ENCODE data around the gene SSH2. TPM values are rescaled to one million over a fixed set of nuclear protein-coding genes. Genes with fewer than 3 reads are reported as not detected.
A peak's percentile ranks its signal among the peaks of the same experiment; 100 is the strongest.

SSH2 gene
- total and polyA plus RNA-seq, 2 of the 13 experiments (the other 11 are each of a cell fraction or from before 2014, with no cell fraction given), result 6.0 to 6.4 TPM

DNA sequence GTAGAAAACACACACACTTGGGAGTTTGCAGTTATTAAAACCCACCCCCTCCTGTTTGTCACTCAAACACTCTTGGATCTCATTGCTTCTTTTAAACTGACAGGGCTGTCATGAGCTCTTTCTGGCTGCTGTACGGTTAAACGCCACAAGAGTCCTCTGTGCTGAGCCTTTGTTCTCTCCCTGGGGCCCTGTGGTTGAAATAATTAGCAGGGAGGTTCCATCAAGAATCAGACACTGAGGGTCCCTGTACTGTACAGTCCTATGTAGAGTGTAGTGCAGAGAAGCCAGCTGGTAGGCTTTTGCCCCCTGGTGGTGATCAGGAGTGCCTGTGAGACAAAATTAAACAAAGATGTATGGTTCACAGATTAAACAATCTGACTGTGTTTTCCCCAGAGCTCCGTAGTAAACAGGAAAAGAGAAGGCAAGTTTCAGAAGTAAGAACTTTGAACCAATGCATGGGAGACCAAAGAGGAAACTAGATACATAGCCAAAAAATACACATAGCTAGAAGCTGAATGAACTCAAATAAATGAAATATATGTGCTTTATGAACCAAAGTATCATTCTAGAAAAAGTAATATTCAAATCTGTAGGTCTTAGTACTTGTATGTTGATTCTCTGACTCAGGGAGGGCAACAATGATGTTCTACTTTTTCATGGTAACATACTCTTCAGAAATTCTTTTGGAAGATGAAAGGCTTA lies 1.4 kb upstream of the SSH2 start:
- H3K27ac ChIP-seq (ENCODE audit: extremely low read length, insufficient read depth, low read length), result peak overlapping the region; percentile 76
- peak; percentile 91 for FAIRE-seq
- peak overlapping the region; percentile 90 for H3K4me2 ChIP-seq (ENCODE audit: low read depth, low read length)
- POLR2A ChIA-PET, result interaction anchor here (0.6 to 1.2 kb wide), 2 partner anchors 128 to 292 kb away, joined by 3 to 5 read pairs; no protein-coding TSS in a partner anchor
- peak; percentile 90 for DNase-seq (ENCODE audit: low spot score)
- CTCF ChIA-PET (ENCODE audit: low intra/inter-chr PET ratio, low total read pairs), result interaction anchor here (0.6 to 2.5 kb wide), 4 partner anchors 64 to 124 kb away, joined by 3 to 31 read pairs (median 4); no protein-coding TSS in a partner anchor
- in situ Hi-C loops (cut with HindIII; ENCODE audit: extremely low pct_ligation_motif_present, low pct_unique_long_range_greater_than_20kb) (loop anchor here (5.0 to 10.0 kb wide), 2 partner anchors 124 to 297 kb away; no protein-coding TSS in a partner anchor), intact Hi-C loops (cut with micrococcal nuclease; ENCODE audit: unreplicated experiment) (loop anchor here (1.0 to 10.0 kb wide), 4 partner anchors 61 to 292 kb away; no protein-coding TSS in a partner anchor)
- no peaks in the 10 kb centered on the region; a peak in 1 of 5 replicates for H3K27me3 ChIP-seq (ENCODE audit: control insufficient read depth in 1 of 2, insufficient read depth in 2 of 2, low read length in 2 of 2)
- no peaks in the 10 kb centered on the region for H3K36me3 ChIP-seq (replicated peaks in 1 of 2; ENCODE audit: control insufficient read depth in 1 of 2, insufficient read depth in 2 of 2, low read length in 2 of 2)
- ATAC-seq, result peak; percentile 82
- peak overlapping the region; percentile 81 to 98 (median 86) for H3K4me3 ChIP-seq (replicated peaks in 1 of 3; ENCODE audit: insufficient read depth in 1 of 3, low read depth in 2 of 3, low read length in 3 of 3)
- H3K79me2 ChIP-seq (ENCODE audit: insufficient read depth, low read length), result peaks cover 32% of the 10 kb centered on the region
- peak overlapping the region; percentile 97 for H2AFZ ChIP-seq (ENCODE audit: low read length)
- under 1% methylated on average over 3 of the region's 3 CpGs for WGBS (ENCODE audit: low lambda C conversion rate)
- H4K20me1 ChIP-seq (ENCODE audit: insufficient read depth, low read length), result no peaks in the 10 kb centered on the region; the same call in 1 of the 2 replicates
- H3K4me1 ChIP-seq (ENCODE audit: insufficient read depth, low read length), result peaks cover 47% of the 10 kb centered on the region
- H3K9me3 ChIP-seq (ENCODE audit: low read length), result no peaks in the 10 kb centered on the region
- H3K9ac ChIP-seq (ENCODE audit: insufficient read depth, low read depth, low read length), result peak overlapping the region; percentile 76
- no TSS peak for BruUV-seq (replicated peaks)
- TF ChIP-seq RBM22 (optimal IDR thresholded peaks at IDR 0.05; ENCODE audit: low read length) (no peak), ERF (CRISPR knock-in tag; IDR thresholded peaks at IDR 0.05) (no peak), IRF2 (CRISPR knock-in tag; IDR thresholded peaks at IDR 0.05) (no peak), XRCC5 (optimal IDR thresholded peaks at IDR 0.05; ENCODE audit: low read length) (peak; percentile 85), KMT2A (CRISPR knock-in tag; IDR thresholded peaks at IDR 0.05) (no peak), TAF1 (CRISPR knock-in tag; IDR thresholded peaks at IDR 0.05) (no peak), NFIC (IDR thresholded peaks at IDR 0.05; ENCODE audit: low read length) (no peak), ZNF891 (CRISPR knock-in tag; IDR thresholded peaks at IDR 0.05) (no peak)
- TF ChIP-seq, protein P1, sequence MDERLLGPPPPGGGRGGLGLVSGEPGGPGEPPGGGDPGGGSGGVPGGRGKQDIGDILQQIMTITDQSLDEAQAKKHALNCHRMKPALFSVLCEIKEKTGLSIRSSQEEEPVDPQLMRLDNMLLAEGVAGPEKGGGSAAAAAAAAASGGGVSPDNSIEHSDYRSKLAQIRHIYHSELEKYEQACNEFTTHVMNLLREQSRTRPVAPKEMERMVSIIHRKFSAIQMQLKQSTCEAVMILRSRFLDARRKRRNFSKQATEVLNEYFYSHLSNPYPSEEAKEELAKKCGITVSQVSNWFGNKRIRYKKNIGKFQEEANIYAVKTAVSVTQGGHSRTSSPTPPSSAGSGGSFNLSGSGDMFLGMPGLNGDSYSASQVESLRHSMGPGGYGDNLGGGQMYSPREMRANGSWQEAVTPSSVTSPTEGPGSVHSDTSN (CRISPR knock-in tag; IDR thresholded peaks at IDR 0.05), result 0 out of 2 replicates have a peak, but pooled peaks have one; percentile 15
- TF ChIP-seq, protein P2, sequence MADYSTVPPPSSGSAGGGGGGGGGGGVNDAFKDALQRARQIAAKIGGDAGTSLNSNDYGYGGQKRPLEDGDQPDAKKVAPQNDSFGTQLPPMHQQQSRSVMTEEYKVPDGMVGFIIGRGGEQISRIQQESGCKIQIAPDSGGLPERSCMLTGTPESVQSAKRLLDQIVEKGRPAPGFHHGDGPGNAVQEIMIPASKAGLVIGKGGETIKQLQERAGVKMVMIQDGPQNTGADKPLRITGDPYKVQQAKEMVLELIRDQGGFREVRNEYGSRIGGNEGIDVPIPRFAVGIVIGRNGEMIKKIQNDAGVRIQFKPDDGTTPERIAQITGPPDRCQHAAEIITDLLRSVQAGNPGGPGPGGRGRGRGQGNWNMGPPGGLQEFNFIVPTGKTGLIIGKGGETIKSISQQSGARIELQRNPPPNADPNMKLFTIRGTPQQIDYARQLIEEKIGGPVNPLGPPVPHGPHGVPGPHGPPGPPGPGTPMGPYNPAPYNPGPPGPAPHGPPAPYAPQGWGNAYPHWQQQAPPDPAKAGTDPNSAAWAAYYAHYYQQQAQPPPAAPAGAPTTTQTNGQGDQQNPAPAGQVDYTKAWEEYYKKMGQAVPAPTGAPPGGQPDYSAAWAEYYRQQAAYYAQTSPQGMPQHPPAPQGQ (CRISPR knock-in tag; IDR thresholded peaks at IDR 0.05; ENCODE audit: borderline replicate concordance), result no peak
- TF ChIP-seq, protein P3, sequence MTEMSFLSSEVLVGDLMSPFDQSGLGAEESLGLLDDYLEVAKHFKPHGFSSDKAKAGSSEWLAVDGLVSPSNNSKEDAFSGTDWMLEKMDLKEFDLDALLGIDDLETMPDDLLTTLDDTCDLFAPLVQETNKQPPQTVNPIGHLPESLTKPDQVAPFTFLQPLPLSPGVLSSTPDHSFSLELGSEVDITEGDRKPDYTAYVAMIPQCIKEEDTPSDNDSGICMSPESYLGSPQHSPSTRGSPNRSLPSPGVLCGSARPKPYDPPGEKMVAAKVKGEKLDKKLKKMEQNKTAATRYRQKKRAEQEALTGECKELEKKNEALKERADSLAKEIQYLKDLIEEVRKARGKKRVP (CRISPR knock-in tag; IDR thresholded peaks at IDR 0.05), result no peak
- TF ChIP-seq, protein P4, sequence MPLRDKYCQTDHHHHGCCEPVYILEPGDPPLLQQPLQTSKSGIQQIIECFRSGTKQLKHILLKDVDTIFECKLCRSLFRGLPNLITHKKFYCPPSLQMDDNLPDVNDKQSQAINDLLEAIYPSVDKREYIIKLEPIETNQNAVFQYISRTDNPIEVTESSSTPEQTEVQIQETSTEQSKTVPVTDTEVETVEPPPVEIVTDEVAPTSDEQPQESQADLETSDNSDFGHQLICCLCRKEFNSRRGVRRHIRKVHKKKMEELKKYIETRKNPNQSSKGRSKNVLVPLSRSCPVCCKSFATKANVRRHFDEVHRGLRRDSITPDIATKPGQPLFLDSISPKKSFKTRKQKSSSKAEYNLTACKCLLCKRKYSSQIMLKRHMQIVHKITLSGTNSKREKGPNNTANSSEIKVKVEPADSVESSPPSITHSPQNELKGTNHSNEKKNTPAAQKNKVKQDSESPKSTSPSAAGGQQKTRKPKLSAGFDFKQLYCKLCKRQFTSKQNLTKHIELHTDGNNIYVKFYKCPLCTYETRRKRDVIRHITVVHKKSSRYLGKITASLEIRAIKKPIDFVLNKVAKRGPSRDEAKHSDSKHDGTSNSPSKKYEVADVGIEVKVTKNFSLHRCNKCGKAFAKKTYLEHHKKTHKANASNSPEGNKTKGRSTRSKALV (CRISPR knock-in tag; IDR thresholded peaks at IDR 0.05), result no peak
- TF ChIP-seq, protein P5, sequence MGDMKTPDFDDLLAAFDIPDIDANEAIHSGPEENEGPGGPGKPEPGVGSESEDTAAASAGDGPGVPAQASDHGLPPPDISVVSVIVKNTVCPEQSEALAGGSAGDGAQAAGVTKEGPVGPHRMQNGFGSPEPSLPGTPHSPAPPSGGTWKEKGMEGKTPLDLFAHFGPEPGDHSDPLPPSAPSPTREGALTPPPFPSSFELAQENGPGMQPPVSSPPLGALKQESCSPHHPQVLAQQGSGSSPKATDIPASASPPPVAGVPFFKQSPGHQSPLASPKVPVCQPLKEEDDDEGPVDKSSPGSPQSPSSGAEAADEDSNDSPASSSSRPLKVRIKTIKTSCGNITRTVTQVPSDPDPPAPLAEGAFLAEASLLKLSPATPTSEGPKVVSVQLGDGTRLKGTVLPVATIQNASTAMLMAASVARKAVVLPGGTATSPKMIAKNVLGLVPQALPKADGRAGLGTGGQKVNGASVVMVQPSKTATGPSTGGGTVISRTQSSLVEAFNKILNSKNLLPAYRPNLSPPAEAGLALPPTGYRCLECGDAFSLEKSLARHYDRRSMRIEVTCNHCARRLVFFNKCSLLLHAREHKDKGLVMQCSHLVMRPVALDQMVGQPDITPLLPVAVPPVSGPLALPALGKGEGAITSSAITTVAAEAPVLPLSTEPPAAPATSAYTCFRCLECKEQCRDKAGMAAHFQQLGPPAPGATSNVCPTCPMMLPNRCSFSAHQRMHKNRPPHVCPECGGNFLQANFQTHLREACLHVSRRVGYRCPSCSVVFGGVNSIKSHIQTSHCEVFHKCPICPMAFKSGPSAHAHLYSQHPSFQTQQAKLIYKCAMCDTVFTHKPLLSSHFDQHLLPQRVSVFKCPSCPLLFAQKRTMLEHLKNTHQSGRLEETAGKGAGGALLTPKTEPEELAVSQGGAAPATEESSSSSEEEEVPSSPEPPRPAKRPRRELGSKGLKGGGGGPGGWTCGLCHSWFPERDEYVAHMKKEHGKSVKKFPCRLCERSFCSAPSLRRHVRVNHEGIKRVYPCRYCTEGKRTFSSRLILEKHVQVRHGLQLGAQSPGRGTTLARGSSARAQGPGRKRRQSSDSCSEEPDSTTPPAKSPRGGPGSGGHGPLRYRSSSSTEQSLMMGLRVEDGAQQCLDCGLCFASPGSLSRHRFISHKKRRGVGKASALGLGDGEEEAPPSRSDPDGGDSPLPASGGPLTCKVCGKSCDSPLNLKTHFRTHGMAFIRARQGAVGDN (CRISPR knock-in tag; IDR thresholded peaks at IDR 0.05), result no peak

All from HepG2 (cell line).